OCI-LY7 (cell line): Measurements from ENCODE around the gene SLC29A3.

Experiments
- CTCF ChIP-seq: fragments of 200-600 bp; sonication (generic); conservative IDR thresholded peaks from 2 replicates; pipeline ENCODE4 v1.5.1; 2014; ENCODE audit warnings: mild to moderate bottlenecking, antibody characterized with exemption, low read length, moderate library complexity, mixed read lengths
- EZH2phosphoT487 ChIP-seq: fragments of 200-600 bp; sonication (generic); IDR thresholded peaks from 2 replicates; pipeline ENCODE4 v1.6.1; 2018; ENCODE audit warnings: low read depth, borderline replicate concordance, mild to moderate bottlenecking, mixed run types, antibody characterized with exemption, low read length, moderate library complexity, mixed read lengths

DNA sequence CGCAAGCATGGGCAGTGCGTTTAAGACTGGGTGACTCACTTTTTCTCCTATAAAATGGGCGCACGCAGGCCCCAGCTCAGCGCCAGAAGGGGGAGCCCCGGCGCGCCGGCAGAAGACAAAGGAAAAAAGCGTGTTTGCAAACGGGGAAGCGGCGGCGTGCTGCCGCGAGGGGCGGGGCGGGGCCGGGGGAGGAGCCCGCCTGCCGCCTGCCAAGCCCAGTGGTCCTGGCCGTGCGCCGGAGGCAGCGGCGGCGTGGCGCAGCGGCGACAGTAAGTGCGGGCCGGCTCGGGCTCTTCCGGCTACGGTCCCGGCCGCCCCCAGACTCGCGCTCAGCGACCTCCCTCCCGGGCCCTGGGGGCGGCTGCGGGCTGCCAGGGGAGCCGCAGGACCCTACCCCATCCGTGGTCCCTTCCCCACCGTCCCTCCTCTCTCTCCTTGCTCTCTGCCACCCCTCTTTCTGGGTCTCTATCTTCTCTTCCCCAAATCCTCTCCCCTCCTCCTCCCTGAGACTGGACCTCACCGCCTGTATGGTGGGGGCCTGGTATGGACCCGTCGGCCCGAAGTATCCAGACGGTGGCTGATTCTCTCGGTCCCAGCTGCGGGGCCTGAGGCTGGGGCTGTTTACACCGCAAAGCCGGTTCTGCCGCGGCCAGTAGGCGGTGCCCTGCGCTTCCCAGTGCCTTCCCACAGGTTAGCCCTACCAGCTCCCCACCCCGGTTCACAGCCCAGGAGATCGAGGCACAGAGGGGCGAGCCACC lies at the start of gene SLC29A3:
- TF ChIP-seq CTCF, result peak; percentile 79
- no peak for TF ChIP-seq EZH2phosphoT487
